GM19043 (cell line): ENCODE data around the gene PHLDB1.
"Not testable (repeated sequence)": the region's sequence is repeated elsewhere in the genome, so short reads cannot be mapped to it uniquely, and the experiment has no call there.

Source experiments
- ATAC-seq: cut with Tn5 transposase; IDR thresholded peaks from one replicate; pipeline ENCODE4 v1.9.1; 2021; ENCODE audit warnings: low read depth; ENCODE audit not compliant: unreplicated experiment

Gene PHLDB1

DNA sequence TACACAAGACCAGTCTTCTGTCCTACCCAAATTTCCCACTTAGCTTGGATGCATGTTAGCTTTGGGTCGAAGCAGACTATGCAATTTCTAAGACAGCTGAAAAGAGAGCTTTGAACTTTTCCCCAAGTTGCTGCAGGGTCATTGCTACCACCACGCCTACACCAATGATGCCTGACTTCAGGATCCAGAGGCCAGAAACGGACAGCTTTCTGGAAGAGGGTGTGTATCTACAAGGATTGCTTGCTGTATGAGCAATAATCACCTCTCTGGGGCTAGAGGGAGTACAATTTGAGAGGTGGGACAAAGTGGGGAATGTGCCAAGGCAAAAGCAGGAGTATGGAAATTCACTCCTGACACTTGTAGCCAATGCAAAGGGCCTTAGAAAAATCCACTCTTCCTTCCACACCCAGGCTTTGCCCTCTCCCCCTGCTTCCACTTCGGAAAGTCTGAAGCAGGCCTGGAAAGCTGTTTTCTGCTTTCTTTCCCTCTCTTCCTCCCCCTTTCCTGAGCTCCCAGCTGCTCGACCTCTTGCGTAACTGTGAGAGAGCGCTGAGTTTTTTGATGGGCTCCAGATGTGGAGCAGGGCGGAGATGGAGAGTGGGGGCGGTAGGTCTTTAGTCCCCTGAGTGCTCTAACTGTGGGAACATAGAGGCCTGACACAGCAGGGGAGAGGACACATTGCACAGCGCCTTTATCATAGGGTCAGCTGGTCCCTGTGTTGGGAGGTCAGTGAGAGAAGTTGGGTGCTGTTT, 2.1 kb upstream of the PHLDB1 start:
- no peak for ATAC-seq

DNA sequence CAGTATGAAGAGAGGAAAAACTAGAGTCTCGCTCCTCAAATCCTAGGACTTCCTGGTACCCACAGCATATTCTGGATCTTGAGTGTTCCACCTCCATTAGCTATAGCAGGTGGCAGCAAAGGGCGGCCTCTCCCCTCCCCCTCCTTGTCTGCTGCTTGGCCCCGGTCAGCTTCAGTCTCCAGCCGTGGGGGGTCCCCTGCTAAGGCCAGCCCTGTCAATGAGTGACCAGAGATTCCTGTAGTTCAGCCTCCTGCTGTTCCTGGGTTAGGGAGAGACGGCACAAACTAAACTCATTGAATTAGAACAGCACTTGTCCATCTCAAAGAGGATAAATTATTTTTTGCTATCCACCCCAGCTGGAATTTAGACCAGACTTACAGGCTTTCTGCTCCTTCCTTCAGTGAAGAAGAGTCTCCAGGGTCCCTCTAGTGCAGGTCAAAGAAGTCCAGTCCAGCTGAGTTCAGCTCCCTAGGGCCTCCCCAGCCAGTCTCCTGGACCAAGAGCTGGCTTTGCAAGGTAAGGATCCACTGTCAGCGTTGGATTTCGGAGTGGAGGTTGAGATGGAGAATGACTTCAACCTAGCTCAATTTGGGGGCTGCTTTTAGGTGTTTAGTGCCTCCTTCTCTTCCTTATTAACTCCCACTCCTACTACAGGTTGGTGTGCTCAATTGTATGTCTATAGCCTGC, 1.1 kb upstream of the PHLDB1 start:
- no peak for ATAC-seq

DNA sequence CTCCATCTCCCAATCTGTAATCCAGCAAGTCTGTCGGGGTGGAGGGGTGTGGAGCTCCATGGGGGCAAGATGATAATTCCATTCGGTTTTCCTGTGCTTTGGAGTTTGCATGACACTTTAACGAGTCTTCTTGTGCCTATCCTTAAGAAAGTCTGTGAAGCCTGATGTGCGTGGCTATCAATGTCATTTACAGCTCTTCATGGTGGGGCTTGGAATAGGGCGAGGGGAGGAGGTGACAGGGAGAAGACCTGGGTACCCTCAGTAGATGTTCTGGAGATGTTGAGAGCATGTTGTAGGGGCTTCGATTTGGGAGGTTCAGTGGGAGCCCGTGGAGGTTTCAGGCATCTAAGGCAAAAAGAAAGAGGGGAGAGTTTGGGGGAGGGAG, 579 bp upstream of the PHLDB1 start:
- ATAC-seq, result no peak

DNA sequence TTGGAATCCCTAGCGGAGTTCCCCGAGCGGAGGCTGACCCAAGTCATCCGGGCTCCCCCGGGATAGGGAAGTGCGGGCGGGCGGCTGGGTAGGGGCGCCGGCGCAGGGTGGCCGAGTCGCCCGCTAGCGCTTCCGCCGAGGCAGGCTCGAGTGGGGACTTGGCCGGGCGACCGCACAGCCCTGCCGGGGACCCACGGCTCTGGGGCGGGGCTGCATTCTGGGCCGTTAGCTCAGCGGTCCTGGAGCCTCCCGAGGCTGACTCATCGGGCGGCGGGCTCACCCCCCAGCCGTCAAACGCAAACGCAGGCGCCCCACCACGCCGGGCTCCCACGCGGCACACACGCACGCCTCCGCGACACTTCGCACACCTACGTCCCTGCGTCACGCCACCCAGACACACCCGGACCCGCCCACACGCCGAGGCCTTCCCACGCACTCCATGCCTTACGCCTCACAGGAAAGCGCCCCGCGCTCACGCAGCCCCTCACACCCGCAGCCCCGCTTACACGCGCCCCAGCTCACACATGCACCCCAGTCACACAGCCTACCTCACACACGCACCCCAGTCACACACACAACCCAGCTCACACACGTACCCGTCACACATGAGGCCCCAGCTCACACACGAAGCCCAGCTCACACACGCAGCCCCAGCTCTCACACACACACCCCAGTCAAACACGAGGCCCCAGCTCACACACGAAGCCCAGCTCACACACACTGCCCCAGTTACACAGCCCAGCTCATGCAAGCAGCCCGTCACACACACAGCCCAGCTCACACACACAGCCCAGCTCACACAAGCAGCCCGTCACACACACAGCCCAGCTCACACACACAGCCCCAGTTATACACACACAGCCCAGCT, 1.2 kb downstream of the PHLDB1 start:
- no peak for ATAC-seq

DNA sequence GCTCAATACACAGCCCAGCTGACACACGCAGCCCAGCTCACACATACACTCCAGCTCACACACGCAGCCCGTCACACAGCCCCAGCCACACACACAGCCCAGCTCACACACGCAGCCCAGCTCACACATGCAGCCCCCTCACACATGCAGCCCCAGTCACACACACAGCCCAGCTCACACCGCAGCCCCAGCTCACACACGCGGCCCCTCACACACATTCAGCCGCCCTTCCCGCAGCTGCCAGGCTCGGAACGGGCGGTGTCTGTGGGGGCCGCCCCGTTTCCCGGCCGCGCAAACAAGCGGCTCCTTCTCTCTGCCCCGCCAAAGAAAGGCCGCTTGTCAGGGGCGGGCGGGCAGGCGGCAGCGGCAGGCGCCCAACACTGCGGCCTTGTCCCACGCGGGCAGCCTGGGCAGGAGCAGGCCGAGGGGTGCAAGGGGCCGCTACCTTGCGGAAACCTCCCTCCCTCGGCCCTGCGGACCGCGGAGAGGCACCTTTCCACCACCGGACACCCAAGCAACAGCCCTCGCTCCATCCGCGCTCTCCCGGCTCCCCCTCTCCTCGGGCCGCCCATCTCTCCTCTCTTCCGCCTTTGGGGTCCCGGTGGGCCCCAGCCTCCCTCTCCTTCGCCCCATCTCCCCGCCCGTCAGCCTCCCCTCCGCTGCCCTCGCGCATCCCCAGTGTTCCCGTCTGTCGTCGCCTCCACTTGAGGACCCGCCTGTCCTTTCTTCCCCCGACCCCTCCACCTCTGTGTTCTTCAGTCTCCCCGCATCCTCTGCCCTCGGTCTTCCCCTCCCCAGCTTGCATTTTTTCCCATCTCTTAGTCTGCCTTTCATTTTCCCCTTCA, 2.2 kb downstream of the PHLDB1 start:
- no peak for ATAC-seq

DNA sequence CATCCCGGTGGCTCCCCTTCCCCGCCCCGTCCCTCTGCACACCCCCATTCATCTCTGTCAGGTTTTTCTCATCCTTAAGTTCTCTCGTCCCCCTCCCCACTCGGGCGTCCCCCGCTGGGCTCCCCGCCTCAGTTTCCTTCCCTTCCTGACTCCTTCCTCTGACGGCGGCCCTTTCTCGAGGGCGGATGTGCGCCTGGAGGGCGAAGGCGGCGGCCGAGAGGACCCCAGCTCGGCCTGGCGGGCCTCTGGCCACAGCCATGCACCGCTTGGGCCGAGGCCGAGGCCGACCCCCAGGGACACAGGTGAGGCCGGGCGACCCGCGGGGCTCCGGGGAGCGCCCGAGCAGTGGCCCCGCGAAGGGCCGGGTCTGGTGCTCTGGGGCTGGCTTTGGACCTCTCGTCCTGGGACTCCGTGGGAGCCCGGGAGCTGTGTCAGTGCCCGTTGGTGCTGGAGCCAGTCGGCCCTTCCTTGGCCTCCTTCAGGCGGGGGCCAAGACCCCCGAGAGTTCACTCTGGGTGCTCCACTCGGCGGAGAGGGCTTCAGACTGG, 2.9 kb downstream of the PHLDB1 start:
- ATAC-seq, result no peak

DNA sequence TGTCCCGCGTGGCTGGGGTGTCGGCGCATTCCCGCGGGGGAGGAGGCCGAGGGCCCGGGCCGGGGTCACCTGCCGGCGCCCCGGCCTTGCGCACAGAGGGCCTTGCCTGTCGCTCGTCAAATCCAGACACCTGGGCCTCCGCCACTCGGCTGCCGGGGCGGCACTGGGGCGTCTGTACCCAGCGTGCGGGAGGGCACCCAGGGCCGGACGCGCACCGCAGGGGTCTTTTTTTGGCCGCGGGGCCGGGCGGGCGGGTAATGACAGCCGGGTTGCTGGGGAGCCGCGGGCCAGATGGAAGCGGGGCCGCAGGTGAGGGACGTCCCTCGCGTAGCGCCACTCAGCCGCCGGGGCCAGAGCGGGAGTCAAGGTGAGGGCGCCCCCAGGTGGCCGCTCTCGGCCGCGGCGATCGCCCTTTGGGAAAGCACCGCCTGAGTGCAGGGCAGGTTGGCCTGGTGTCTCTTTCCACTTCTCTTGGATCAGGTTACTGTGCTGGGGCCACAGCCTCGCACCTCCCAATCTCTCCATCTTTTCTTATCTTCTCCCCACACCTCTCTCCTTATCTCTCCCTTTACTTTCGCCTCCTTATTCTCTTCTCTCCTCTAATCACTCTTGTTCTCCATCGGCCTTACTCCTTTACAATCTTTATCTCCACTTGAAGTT, 3.5 kb downstream of the PHLDB1 start:
- no peak for ATAC-seq

DNA sequence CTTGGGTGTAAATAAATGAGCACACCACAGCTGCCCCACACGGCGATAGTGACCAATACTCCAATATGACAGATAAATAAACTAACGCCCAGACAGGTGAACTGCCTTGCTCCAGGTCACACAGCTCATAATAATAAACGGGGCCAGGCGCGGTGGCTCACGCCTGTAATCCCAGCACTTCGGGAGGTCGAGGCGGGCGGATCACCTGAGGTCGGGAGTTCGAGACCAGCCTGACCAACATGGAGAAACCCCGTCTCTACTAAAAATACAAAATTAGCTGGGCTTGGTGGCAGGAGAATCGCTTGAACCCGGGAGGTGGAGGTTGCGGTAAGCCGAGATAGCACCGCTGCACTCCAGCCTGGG, 4.0 kb downstream of the PHLDB1 start:
- not testable (repeated sequence) for ATAC-seq

DNA sequence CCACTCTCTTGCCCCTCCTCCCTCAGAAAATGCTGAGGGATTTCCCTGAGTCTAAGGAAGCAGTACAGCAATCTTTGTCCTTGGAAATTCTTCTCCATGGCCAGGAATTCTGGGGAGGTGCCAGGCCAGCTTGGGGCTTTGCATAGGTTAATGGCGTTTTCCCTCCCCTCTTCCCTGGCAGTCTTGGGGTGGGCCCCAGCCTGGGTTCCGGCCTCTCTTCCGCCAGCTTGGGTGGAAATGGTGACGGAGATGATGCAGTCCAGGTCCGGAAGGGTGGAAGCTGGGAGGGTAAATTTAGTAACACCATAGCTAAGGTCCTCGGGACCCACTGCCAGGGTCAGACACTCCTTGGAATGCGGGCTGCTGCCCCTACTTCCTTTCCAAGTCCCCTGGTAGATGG, 5.0 kb downstream of the PHLDB1 start:
- ATAC-seq, result no peak

DNA sequence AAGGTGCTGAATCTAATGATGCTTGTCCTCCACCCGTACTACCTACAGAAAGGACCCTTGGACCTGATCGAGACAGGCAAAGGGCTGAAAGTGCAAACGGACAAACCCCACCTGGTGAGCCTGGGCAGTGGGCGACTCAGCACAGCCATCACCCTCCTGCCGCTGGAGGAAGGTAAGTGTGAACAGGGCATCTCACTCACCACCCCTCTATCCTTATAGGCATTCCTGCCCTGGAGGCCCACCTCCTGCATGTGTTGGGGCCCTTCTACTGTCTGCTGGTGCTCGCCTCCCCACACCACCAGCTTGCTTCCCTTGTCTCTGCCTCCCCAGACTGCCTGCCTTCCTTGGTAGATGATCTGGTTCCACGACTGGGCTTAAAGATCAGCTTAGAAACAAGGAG, 7.1 kb downstream of the PHLDB1 start:
- ATAC-seq, result no peak

DNA sequence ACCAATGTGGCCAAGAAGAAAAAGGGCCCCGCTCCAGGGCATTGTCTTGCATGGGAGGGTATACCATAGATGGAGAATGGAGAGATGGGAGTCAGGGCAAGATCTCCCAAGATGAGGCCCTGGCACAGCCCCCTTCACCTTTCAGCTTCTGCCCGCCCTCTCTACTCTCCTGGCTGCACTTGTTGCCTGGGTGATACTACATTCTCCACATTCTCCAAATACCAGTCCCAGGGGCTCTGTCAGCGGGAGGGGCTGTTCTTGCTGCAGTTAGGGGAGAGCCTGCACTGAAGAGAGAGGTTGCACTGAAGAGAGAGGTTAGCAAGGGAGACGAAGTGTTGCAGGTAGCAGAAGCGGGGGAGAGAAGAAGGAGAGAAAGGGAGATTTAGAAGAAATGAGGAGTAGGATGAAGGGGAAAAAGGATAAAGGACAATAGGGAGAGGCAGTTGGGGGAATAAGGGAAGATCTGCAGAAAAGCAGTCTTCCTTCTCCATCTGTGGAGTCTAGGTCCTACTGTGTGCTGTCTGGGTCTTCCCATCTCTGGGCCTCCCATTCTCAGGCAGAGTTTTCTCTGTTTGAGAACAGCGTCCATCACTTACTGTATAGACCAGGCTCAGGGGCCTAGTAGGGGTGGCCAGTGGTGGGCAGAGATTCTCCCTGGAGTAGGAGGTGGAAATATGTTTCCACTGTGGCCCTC, 8.0 kb downstream of the PHLDB1 start:
- ATAC-seq, result no peak

DNA sequence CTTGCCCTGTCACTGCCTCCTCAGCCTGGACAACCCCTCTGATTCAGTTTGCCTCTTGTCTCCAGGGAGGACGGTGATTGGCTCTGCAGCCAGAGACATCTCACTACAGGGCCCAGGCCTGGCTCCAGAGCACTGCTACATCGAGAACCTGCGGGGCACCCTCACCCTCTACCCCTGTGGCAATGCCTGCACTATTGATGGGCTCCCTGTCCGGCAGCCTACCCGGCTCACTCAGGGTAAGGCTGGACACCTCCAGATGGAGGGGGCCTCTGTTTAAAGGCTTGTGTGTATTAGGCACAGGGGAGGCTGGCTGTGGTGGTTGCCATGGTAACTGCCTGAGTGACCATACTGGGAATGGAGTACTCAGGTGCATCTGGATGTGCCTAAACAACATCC, 8.6 kb downstream of the PHLDB1 start:
- ATAC-seq, result no peak

DNA sequence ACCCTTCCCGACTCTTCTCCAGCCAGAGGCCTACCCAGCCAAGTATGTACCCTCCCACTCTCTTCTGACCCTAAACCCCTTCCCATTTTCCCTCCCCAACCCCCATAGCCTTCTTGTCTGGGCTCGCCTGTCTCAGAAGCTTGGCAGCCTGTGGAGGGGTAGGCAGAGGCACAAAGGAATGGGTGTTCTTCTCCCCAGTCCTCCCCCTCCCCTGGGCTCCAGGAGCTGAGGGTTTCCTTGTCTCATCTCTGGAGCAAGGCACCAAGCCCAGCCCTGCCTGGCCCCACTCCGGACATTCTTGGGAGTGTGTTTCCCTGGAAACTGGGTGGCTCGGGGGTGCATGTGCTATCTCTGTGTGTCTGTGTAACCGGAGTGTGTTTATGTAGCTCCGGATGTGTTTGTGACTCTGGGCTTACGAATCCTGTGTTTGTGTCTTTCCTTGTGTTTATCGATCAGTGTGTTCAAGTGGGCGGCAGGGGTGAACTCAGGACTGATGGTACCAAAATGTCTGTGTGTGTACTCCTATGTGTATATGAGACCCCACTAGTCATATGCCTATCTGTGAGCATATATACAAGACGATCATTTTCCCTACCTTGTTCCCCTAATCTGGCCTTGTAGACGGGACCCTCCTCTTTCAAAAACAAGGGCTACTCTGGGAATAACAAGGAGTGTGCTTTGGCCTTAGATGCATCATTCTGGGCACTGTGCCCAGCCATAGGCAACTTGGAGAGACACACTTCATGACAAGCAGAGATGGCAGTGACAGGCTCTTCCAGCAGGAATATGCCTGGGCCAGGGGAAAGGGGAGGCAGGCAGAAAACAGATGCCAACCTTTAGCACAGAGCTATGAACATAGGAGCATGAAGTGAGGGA, 10.9 kb downstream of the PHLDB1 start:
- ATAC-seq, result no peak

DNA sequence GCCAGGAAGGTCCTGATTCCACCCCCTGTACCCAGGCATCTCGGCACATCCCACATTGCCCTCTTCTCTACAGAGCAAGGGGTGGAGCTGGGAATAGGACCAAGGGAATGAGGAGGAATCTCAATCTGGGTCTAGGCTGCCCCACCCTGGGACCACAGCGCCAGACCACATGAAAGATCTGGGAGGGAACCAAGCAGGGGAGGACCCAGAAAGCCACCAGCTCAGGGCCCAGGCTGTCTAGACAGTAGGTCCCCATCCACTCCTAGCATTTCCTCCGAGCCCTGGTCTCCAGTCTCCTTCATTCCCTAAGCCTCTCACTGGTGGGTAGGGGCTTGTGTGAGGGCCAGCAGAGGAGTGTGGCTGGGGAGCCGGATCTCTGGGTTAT, 11.6 kb downstream of the PHLDB1 start:
- no peak for ATAC-seq

DNA sequence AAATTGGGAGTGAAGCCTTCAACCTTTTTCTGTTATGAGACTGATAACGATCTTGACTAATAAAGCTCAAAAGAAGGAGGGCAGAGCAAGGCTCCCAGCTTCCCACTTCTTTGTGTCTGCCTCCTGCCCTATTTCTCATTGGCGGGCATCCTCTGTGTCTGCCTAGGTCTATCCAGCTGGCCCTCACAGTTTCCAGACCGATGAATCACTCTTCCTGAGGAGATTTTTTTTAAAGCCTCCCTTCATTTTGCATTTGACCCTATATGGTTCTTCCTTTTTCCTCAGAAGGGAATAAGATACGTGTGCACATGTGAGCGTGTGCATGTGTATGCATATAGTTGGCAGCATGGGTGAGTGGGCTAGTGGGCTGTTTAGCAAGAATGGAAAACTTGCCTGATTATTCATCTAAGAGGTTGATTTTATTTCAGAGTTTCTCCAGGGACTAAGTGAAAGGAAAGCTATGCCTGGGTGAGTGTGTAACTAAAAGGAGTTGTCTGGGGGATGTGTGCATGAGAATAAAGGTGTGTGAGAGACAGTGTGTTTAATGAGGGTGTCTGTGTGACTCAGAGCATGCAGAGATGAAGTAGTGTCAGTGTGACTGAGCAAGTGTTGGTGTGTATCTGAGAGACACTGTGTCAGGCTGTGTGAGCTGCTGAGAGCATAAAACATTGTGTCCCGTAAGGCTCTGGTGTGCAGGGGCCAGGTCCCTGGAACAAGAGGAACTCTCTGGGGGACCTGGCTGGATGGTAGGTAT, 12.2 kb downstream of the PHLDB1 start:
- ATAC-seq, result no peak

DNA sequence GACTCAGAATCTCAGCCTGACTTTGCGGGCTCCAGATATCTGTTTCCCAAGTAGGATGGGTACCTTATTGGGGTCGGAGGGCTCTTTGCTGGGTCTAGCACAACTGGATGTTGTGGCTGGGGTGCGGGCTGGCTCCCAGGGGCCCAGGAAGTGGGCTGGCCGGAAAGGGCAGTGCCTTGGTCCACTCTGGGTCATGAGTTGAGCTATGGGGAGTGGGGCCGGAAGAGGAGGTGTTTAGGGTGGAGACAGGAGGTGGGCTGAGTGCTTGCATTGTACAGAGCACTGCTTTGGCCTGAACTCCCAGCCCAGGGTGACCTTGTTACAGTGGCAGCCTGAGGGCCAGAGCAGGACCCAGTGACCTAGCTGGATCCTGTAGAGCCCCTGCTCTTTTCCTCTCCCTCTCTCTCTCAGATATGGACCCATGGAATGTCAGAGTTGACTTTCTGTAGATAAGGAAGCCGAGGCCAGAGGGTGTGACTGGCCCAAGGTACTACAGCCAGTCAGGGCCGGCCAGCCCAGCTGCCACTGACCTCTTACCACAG, 13.2 kb downstream of the PHLDB1 start:
- no peak for ATAC-seq

DNA sequence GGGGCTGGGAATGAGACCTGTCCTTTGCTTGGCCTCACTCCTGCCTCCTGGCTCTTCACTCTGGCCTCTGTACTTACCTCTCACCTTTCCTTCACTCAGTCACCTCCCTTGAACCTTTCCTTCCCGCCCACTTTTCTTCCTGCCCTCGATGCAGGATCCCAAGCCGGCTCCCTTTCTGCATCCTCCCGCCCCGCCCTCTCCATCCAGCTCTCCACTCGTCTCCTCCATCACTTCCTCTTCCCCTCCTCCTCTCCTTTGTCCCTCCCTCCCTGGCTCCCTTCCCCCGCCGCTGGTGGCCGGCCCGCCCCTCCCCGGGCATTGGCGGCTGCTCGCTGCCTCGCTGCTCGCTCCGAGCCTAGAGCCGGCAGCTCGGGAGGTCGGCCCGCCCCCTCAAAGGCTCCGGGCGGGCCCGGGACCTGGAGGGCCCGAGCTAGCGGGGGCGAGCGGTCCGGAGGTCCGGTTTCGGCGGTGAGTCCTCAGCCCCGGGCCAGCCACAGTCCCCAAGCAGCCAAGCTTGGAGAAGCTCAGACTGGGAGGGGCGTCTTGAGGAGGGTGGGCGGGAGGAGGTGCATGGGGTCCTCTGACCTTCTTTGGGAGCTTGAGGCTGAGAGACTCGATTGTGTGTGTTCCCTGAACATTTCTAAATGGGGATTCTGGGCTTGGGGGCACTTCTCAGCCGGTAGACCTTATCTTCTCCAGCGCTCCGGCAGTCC, 13.8 kb downstream of the PHLDB1 start:
- no peak for ATAC-seq
